Measurements from ENCODE around the gene CFAP57. TPM values are rescaled to one million over a fixed set of nuclear protein-coding genes. Genes with fewer than 3 reads are reported as not detected.

The CFAP57 gene
- total and polyA plus RNA-seq, 9 of the 15 experiments (the other 6 are each of a cell fraction or from before 2014, with no cell fraction given), result 0.04 to 0.22 (median 0.07) TPM; not detected in 3

GRCh38 chr1:43253173-43253572 lies 81.0 kb downstream of the CFAP57 start:
- no peak for ATAC-seq
- TF ChIP-seq IRF9 (tag; IDR thresholded peaks at IDR 0.05), result no peak
- no peak for TF ChIP-seq THRAP3 (IDR thresholded peaks at IDR 0.05; ENCODE audit: borderline replicate concordance)
- TF ChIP-seq SMAD2 (IDR thresholded peaks at IDR 0.05; ENCODE audit: low read depth, low read length), result no peak
- no peak for TF ChIP-seq U2AF2 (optimal IDR thresholded peaks at IDR 0.05; ENCODE audit: low read depth, low read length)
- no peak for TF ChIP-seq LEF1 (IDR thresholded peaks at IDR 0.05)
- no peak for TF ChIP-seq HES1 (IDR thresholded peaks at IDR 0.05; ENCODE audit: low read depth)
- no peak for TF ChIP-seq RHOXF2B (CRISPR knock-in tag; conservative IDR thresholded peaks at IDR 0.05)
- no peak for TF ChIP-seq ZC3H8 (IDR thresholded peaks at IDR 0.05)
- TF ChIP-seq ZNF277 (CRISPR knock-in tag; IDR thresholded peaks at IDR 0.05; ENCODE audit: borderline replicate concordance), result no peak
- TF ChIP-seq CBX3 (IDR thresholded peaks at IDR 0.05; ENCODE audit: borderline replicate concordance in 1 of 2, low read length in 2 of 2), result no peak
- TF ChIP-seq TEAD1 (CRISPR knock-in tag; IDR thresholded peaks at IDR 0.05), result no peak
- no peak for TF ChIP-seq ZBTB12 (CRISPR knock-in tag; IDR thresholded peaks at IDR 0.05)
- no peak for TF ChIP-seq ZNF740 (CRISPR knock-in tag; IDR thresholded peaks at IDR 0.05)
- no peak for TF ChIP-seq ZNF740 (tag; IDR thresholded peaks at IDR 0.05)
- TF ChIP-seq MTA1 (IDR thresholded peaks at IDR 0.05; ENCODE audit: borderline replicate concordance), result no peak
- TF ChIP-seq SMAD1 (IDR thresholded peaks at IDR 0.05; ENCODE audit: low read depth, low read length, partially characterized antibody), result no peak

More at GRCh38 chr1:43253173-43253572, 81.0 kb downstream of the CFAP57 start:
- Histone ChIP-seq H3K9ac (ENCODE audit: insufficient read depth in 1 of 2, low read depth in 2 of 2, low read length in 2 of 2) (no peak overlapping the region), H3K4me2 (ENCODE audit: insufficient read depth, low read length) (no peak overlapping the region), H4K20me1 (replicated peaks; ENCODE audit: control insufficient read depth, insufficient read depth, low read length) (no peaks in the 10 kb centered on the region), H3K27ac (ENCODE audit: extremely low read depth, low read depth, low read length) (no peak overlapping the region), H3K4me1 (replicated peaks in 1 of 2; ENCODE audit: control insufficient read depth in 2 of 2, insufficient read depth in 2 of 2, low read length in 2 of 2) (no peaks in the 10 kb centered on the region), H3K36me3 (ENCODE audit: control insufficient read depth, insufficient read depth, low read length) (no peaks in the 10 kb centered on the region), H3K27me3 (ENCODE audit: control insufficient read depth in 2 of 2, insufficient read depth in 2 of 2, low read length in 2 of 2) (peaks cover 6 to 47% of the 10 kb centered on the region in 2 experiments; a peak in 3 of 5 replicates), H3K9me1 (ENCODE audit: control insufficient read depth, insufficient read depth, low read length) (no peaks in the 10 kb centered on the region), H3K9me3 (replicated peaks; ENCODE audit: control insufficient read depth, insufficient read depth, low read depth, low read length) (no peaks in the 10 kb centered on the region; the same call in 1 of the 2 replicates), H3K4me3 (no peak overlapping the region), H2AFZ (ENCODE audit: low read depth, low read length) (no peak overlapping the region), H3K79me2 (ENCODE audit: control insufficient read depth, insufficient read depth, low read length) (no peaks in the 10 kb centered on the region)
- intact Hi-C loops (cut with micrococcal nuclease), result no loop called here
- 2% methylated on average over 4 of the region's 4 CpGs for WGBS (ENCODE audit: insufficient coverage, low coverage, missing lambda C conversion rate)
- CTCF ChIA-PET (ENCODE audit: low intra/inter-chr PET ratio), result no interaction called here
- POLR2A ChIA-PET, result interaction anchor here (1.4 kb wide), 1 partner anchor 161 kb away, joined by 3 read pairs; no protein-coding TSS in a partner anchor
- DNase-seq (ENCODE audit: extremely low read depth in 1 of 4, low spot score in 3 of 4) (no peak), FAIRE-seq (no peak)
- in situ Hi-C loops (cut with MboI), result no loop called here
- no TSS peak for BruUV-seq (replicated peaks)

Measured in K562 (cell line).